GM19023 (cell line): Measurements from ENCODE around the gene ZNF761.
"Not testable (repeated sequence)": the region's sequence is repeated elsewhere in the genome, so short reads cannot be mapped to it uniquely, and the experiment has no call there.

Experiments used
- ATAC-seq: cut with Tn5 transposase; IDR thresholded peaks from one replicate; pipeline ENCODE4 v1.9.1; 2021; ENCODE audit warnings: mild to moderate bottlenecking, moderate library complexity; ENCODE audit not compliant: unreplicated experiment

ZNF761 gene

GRCh38 chr19:53431399-53432087 lies at the start of gene ZNF761:
Gene ZNF761, plus strand, starts transcription at chr19:53431984. Its CDS starts 15,285 bp downstream, at chr19:53447269.
- ATAC-seq: peak; percentile 97

GRCh38 chr19:53388168-53388567 lies 43.6 kb upstream of the ZNF761 start:
- ATAC-seq: no peak

GRCh38 chr19:53388904-53389303 lies 42.9 kb upstream of the ZNF761 start:
- ATAC-seq: no peak

GRCh38 chr19:53389571-53389970 lies 42.2 kb upstream of the ZNF761 start:
- ATAC-seq: no peak

- ATAC-seq: no peak
Measured at GRCh38 chr19:53389978-53390377, 41.8 kb upstream of the ZNF761 start.

GRCh38 chr19:53394522-53394973 lies 37.2 kb upstream of the ZNF761 start:
- ATAC-seq: no peak

GRCh38 chr19:53394974-53395839 lies 36.6 kb upstream of the ZNF761 start, which contains the start of gene ZNF765:
Gene ZNF765, plus strand, starts transcription at chr19:53395149. Its CDS starts 2,867 bp downstream, at chr19:53398016.
- peak; percentile 92 for ATAC-seq

GRCh38 chr19:53395840-53396524 lies 35.8 kb upstream of the ZNF761 start:
- not testable (repeated sequence) for ATAC-seq

- ATAC-seq: no peak
Measured at GRCh38 chr19:53396525-53396868, 35.3 kb upstream of the ZNF761 start.

- ATAC-seq: not testable (repeated sequence)
Measured at GRCh38 chr19:53397918-53398317, 33.9 kb upstream of the ZNF761 start.

GRCh38 chr19:53409505-53410204 lies 22.1 kb upstream of the ZNF761 start:
- ATAC-seq: no peak

- ATAC-seq: not testable (repeated sequence)
Measured at GRCh38 chr19:53420520-53421315, 11.1 kb upstream of the ZNF761 start.

GRCh38 chr19:53422551-53422950 lies 9.2 kb upstream of the ZNF761 start:
- no peak for ATAC-seq

- not testable (repeated sequence) for ATAC-seq
Measured at GRCh38 chr19:53423074-53423473, 8.7 kb upstream of the ZNF761 start.

- ATAC-seq: not testable (repeated sequence)
Measured at GRCh38 chr19:53423680-53424079, 8.1 kb upstream of the ZNF761 start.

- ATAC-seq: no peak
Measured at GRCh38 chr19:53424968-53425597, 6.7 kb upstream of the ZNF761 start.

- peak; percentile 29 for ATAC-seq
Measured at GRCh38 chr19:53432088-53432661, 391 bp downstream of the ZNF761 start.

GRCh38 chr19:53443809-53444208 lies 12.0 kb downstream of the ZNF761 start:
- ATAC-seq: not testable (repeated sequence)

- not testable (repeated sequence) for ATAC-seq
Measured at GRCh38 chr19:53447196-53447595, 15.4 kb downstream of the ZNF761 start.
